ENCODE results near the gene LGR5.

DNA sequence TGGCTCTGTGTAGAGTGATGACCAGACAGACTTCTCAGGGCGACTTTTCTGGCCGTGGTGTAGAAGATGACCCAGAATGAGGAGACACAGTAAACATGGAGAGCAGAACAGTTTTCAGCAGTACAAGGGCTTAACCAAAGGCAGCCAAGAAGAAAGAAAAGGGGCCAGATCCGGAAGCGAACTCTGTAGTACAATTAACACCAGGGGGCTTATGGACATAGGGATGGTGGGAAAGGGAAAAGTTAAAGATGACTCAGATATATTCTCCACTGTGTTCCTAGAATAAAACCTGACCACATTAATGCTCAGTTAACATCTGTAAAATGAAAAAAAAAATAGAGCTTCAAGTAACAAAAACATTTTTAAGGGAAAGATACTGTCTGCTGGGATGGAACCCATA lies 60.2 kb downstream of the LGR5 start:
- TF ChIP-seq, protein P1, sequence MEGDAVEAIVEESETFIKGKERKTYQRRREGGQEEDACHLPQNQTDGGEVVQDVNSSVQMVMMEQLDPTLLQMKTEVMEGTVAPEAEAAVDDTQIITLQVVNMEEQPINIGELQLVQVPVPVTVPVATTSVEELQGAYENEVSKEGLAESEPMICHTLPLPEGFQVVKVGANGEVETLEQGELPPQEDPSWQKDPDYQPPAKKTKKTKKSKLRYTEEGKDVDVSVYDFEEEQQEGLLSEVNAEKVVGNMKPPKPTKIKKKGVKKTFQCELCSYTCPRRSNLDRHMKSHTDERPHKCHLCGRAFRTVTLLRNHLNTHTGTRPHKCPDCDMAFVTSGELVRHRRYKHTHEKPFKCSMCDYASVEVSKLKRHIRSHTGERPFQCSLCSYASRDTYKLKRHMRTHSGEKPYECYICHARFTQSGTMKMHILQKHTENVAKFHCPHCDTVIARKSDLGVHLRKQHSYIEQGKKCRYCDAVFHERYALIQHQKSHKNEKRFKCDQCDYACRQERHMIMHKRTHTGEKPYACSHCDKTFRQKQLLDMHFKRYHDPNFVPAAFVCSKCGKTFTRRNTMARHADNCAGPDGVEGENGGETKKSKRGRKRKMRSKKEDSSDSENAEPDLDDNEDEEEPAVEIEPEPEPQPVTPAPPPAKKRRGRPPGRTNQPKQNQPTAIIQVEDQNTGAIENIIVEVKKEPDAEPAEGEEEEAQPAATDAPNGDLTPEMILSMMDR (IDR thresholded peaks at IDR 0.05; ENCODE audit: insufficient read depth, low read depth, low read length) = no peak
- no peak for TF ChIP-seq EZH2 (IDR thresholded peaks at IDR 0.05; ENCODE audit: insufficient read depth, low read length)
